WTC11 (cell line): Measurements from ENCODE around the gene USP49. TPM values are rescaled to one million over a fixed set of nuclear protein-coding genes. Genes with fewer than 3 reads are reported as not detected.

Source experiments
- ATAC-seq: fragments of 200-7000 bp; cut with Tn5 transposase; 2 replicates; pipeline ENCODE4 v1.10.0; 2021; ENCODE audit warnings: mild to moderate bottlenecking, moderate library complexity
- CTCF ChIA-PET: fragments of 300-600 bp; sonication (Branson Sonifier 250); formaldehyde crosslinking; loops from one replicate; lab custom pipeline; 2021; ENCODE audit warnings: antibody characterized with exemption; lab: Charles Lee
- POLR2A ChIA-PET: fragments of 350-600 bp; sonication (Branson Sonifier 250); formaldehyde crosslinking; loops from one replicate; lab custom pipeline; 2021; ENCODE audit warnings: antibody characterized with exemption; lab: Charles Lee
- DNase-seq: peaks from one replicate; pipeline ENCODE4 v3.0.0; 2021; ENCODE audit warnings: low spot score
- H3K27ac Mint-ChIP-seq: 2 replicates; pipeline ENCODE4 v1.8.0; 2021; ENCODE audit warnings: mixed read lengths
- H3K27me3 Mint-ChIP-seq: 2 replicates; pipeline ENCODE4 v1.8.0; 2021; ENCODE audit warnings: low read depth, mild to moderate bottlenecking, moderate library complexity, mixed read lengths
- H3K36me3 Mint-ChIP-seq: 2 replicates; pipeline ENCODE4 v1.8.0; 2021; ENCODE audit warnings: mixed read lengths
- H3K4me1 Mint-ChIP-seq: 2 replicates; pipeline ENCODE4 v1.8.0; 2022; ENCODE audit warnings: mixed read lengths
- H3K4me3 Mint-ChIP-seq: 2 replicates; pipeline ENCODE4 v1.8.0; 2021; ENCODE audit warnings: mild to moderate bottlenecking, moderate library complexity, mixed read lengths
- H3K9me3 Mint-ChIP-seq: 2 replicates; pipeline ENCODE4 v1.8.0; 2021; ENCODE audit warnings: mixed read lengths
- CBFB ChIP-seq: sonication (generic); formaldehyde crosslinking; IDR thresholded peaks from 2 replicates; pipeline ENCODE4 v1.8.1; 2022; ENCODE audit warnings: mild to moderate bottlenecking, low read depth, missing genetic modification reagents
- CREB1 ChIP-seq: sonication (generic); formaldehyde crosslinking; IDR thresholded peaks from 2 replicates; pipeline ENCODE4 v1.8.0; 2023; ENCODE audit warnings: mild to moderate bottlenecking, missing genetic modification reagents
- EMX1 ChIP-seq: fragments of 250-450 bp; sonication (Bioruptor Pico); IDR thresholded peaks from 2 replicates; pipeline ENCODE4 v1.8.0; 2021; ENCODE audit warnings: mild to moderate bottlenecking
- ESRRA ChIP-seq: sonication (generic); formaldehyde crosslinking; IDR thresholded peaks from 2 replicates; pipeline ENCODE4 v1.8.1; 2022; ENCODE audit warnings: mild to moderate bottlenecking, missing genetic modification reagents, borderline replicate concordance
- ETV6 ChIP-seq: sonication (generic); formaldehyde crosslinking; IDR thresholded peaks from 2 replicates; pipeline ENCODE4 v1.8.1; 2022; ENCODE audit warnings: mild to moderate bottlenecking, missing genetic modification reagents
- FOXJ3 ChIP-seq: sonication (generic); formaldehyde crosslinking; IDR thresholded peaks from 2 replicates; pipeline ENCODE4 v1.9.0; 2021; ENCODE audit warnings: missing genetic modification reagents, mild to moderate bottlenecking, borderline replicate concordance
- HMGA2 ChIP-seq: fragments of 250-450 bp; sonication (Bioruptor Pico); IDR thresholded peaks from 2 replicates; pipeline ENCODE4 v1.4.0; 2021; ENCODE audit warnings: mild to moderate bottlenecking, moderate library complexity
- IRF2 ChIP-seq: sonication (generic); formaldehyde crosslinking; IDR thresholded peaks from 2 replicates; pipeline ENCODE4 v1.8.0; 2022; ENCODE audit warnings: low read depth, missing genetic modification reagents, borderline replicate concordance
- MYBL2 ChIP-seq: sonication (generic); formaldehyde crosslinking; IDR thresholded peaks from 2 replicates; pipeline ENCODE4 v1.8.1; 2023; ENCODE audit warnings: mild to moderate bottlenecking, moderate library complexity, missing genetic modification reagents
- ZBTB21 ChIP-seq: sonication (generic); formaldehyde crosslinking; IDR thresholded peaks from 2 replicates; pipeline ENCODE4 v1.8.1; 2023; ENCODE audit warnings: mild to moderate bottlenecking, missing genetic modification reagents, borderline replicate concordance
- ZNF232 ChIP-seq: sonication (generic); formaldehyde crosslinking; IDR thresholded peaks from 2 replicates; pipeline ENCODE4 v1.8.0; 2022; ENCODE audit warnings: mild to moderate bottlenecking, missing genetic modification reagents
- ZNF423 ChIP-seq: fragments of 250-450 bp; sonication (Bioruptor Pico); IDR thresholded peaks from 2 replicates; pipeline ENCODE4 v2.1.2; 2022; ENCODE audit warnings: mild to moderate bottlenecking, moderate library complexity
- ZNF512 ChIP-seq: sonication (generic); formaldehyde crosslinking; IDR thresholded peaks from 2 replicates; pipeline ENCODE4 v1.8.1; 2022; ENCODE audit warnings: missing genetic modification reagents, borderline replicate concordance
- total RNA-seq: library from RNA; stranded (reverse); gene quantifications from 3 replicates; pipeline ENCODE4 v1.2.3, GENCODE V29; 2021
- TF ChIP-seq, protein P1 (sequence below): fragments of 250-450 bp; sonication (Bioruptor Pico); IDR thresholded peaks from 2 replicates; pipeline ENCODE4 v1.9.0; 2021; ENCODE audit warnings: moderate library complexity, mild to moderate bottlenecking, inconsistent platforms, borderline replicate concordance
- TF ChIP-seq, protein P2 (sequence below): sonication (generic); formaldehyde crosslinking; IDR thresholded peaks from 2 replicates; pipeline ENCODE4 v1.8.1; 2022; ENCODE audit warnings: low read depth, missing genetic modification reagents, borderline replicate concordance
- TF ChIP-seq, protein P3 (sequence below): sonication (generic); formaldehyde crosslinking; conservative IDR thresholded peaks from 2 replicates; pipeline ENCODE4 v1.8.1; 2022; ENCODE audit warnings: mild to moderate bottlenecking, missing genetic modification reagents
- TF ChIP-seq, protein P4 (sequence below): sonication (generic); formaldehyde crosslinking; IDR thresholded peaks from 2 replicates; pipeline ENCODE4 v1.8.1; 2023; ENCODE audit warnings: mild to moderate bottlenecking, missing genetic modification reagents
- TF ChIP-seq, protein P5 (sequence below): fragments of 250-450 bp; sonication (Bioruptor Pico); IDR thresholded peaks from 2 replicates; pipeline ENCODE4 v1.9.0; 2021; ENCODE audit warnings: mild to moderate bottlenecking, borderline replicate concordance
- TF ChIP-seq, protein P6 (sequence below): sonication (generic); formaldehyde crosslinking; IDR thresholded peaks from 2 replicates; pipeline ENCODE4 v1.8.1; 2022; ENCODE audit warnings: mild to moderate bottlenecking, moderate library complexity, missing genetic modification reagents
- TF ChIP-seq, protein P7 (sequence below): sonication (generic); formaldehyde crosslinking; IDR thresholded peaks from 2 replicates; pipeline ENCODE4 v1.8.0; 2023; ENCODE audit warnings: mild to moderate bottlenecking, missing genetic modification reagents

Gene USP49
- total RNA-seq, 1 experiment from 2014 or later = 18.4 TPM

GRCh38 chr6:41779788-41780550 is 115.2 kb downstream of the USP49 start, which contains the start of gene FRS3 (continued):
- TF ChIP-seq, protein P1, sequence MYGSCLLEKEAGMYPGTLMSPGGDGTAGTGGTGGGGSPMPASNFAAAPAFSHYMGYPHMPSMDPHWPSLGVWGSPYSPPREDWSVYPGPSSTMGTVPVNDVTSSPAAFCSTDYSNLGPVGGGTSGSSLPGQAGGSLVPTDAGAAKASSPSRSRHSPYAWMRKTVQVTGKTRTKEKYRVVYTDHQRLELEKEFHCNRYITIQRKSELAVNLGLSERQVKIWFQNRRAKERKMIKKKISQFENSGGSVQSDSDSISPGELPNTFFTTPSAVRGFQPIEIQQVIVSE (CRISPR knock-in tag) = no peak
- TF ChIP-seq ETV6 (CRISPR knock-in tag) (peak; percentile 51; the same call in 1 of the 2 replicates), ZBTB21 (CRISPR knock-in tag) (no peak), IRF2 (no peak), CBFB (CRISPR knock-in tag) (peak; percentile 74; the same call in 1 of the 2 replicates), FOXJ3 (CRISPR knock-in tag) (no peak), MYBL2 (CRISPR knock-in tag) (no peak), ZNF423 (CRISPR knock-in tag) (no peak), EMX1 (no peak), CREB1 (CRISPR knock-in tag) (no peak), ESRRA (no peak), ZNF512 (no peak), HMGA2 (CRISPR knock-in tag) (no peak)
- TF ChIP-seq, protein P2, sequence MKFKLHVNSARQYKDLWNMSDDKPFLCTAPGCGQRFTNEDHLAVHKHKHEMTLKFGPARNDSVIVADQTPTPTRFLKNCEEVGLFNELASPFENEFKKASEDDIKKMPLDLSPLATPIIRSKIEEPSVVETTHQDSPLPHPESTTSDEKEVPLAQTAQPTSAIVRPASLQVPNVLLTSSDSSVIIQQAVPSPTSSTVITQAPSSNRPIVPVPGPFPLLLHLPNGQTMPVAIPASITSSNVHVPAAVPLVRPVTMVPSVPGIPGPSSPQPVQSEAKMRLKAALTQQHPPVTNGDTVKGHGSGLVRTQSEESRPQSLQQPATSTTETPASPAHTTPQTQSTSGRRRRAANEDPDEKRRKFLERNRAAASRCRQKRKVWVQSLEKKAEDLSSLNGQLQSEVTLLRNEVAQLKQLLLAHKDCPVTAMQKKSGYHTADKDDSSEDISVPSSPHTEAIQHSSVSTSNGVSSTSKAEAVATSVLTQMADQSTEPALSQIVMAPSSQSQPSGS (CRISPR knock-in tag) = no peak
- TF ChIP-seq, protein P3, sequence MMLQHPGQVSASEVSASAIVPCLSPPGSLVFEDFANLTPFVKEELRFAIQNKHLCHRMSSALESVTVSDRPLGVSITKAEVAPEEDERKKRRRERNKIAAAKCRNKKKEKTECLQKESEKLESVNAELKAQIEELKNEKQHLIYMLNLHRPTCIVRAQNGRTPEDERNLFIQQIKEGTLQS (CRISPR knock-in tag) = no peak
- TF ChIP-seq, protein P4, sequence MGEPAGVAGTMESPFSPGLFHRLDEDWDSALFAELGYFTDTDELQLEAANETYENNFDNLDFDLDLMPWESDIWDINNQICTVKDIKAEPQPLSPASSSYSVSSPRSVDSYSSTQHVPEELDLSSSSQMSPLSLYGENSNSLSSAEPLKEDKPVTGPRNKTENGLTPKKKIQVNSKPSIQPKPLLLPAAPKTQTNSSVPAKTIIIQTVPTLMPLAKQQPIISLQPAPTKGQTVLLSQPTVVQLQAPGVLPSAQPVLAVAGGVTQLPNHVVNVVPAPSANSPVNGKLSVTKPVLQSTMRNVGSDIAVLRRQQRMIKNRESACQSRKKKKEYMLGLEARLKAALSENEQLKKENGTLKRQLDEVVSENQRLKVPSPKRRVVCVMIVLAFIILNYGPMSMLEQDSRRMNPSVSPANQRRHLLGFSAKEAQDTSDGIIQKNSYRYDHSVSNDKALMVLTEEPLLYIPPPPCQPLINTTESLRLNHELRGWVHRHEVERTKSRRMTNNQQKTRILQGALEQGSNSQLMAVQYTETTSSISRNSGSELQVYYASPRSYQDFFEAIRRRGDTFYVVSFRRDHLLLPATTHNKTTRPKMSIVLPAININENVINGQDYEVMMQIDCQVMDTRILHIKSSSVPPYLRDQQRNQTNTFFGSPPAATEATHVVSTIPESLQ = no peak

DNA sequence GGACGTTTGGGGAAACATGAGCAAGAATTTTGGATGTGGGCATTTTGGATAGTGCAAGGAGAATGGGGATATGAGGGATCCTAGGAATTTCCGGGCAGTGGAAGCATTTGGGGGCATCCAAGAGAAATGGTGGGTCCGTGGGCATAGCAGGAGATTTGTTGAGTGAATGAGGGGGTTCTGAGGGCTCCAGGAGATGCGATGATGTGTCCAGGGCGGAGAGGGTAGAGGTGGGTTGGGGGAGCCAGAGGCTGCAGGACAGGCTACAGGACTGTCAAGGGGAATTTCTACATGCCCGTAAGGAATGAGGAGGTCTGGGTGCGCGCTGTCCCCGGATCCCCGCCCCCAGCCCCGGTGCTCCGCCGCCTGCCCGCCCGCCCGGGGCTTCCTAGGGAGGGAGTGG is 115.8 kb downstream of the USP49 start:
- H3K4me3 Mint-ChIP-seq = peak overlapping the region; percentile 95
- ChIA-PET CTCF (interaction anchor here (0.6 to 1.0 kb wide), 20 partner anchors 9 to 369 kb away, joined by 3 to 9 read pairs (median 4); partner anchors contain the start of genes BYSL, MED20 and TAF8), POLR2A (no interaction called here)
- no peaks in the 10 kb centered on the region for H3K9me3 Mint-ChIP-seq
- 0 out of 2 replicates have a peak overlapping the region, but pooled peaks have one; percentile 70 for H3K27ac Mint-ChIP-seq
- DNase-seq (no peak), ATAC-seq (peak; percentile 2)
- peaks cover 36% of the 10 kb centered on the region for H3K27me3 Mint-ChIP-seq
- no peaks in the 10 kb centered on the region; the same call in 1 of the 2 replicates for H3K36me3 Mint-ChIP-seq
- peaks cover 18% of the 10 kb centered on the region for H3K4me1 Mint-ChIP-seq
- no peak for TF ChIP-seq ZNF232 (CRISPR knock-in tag)
- TF ChIP-seq, protein P5, sequence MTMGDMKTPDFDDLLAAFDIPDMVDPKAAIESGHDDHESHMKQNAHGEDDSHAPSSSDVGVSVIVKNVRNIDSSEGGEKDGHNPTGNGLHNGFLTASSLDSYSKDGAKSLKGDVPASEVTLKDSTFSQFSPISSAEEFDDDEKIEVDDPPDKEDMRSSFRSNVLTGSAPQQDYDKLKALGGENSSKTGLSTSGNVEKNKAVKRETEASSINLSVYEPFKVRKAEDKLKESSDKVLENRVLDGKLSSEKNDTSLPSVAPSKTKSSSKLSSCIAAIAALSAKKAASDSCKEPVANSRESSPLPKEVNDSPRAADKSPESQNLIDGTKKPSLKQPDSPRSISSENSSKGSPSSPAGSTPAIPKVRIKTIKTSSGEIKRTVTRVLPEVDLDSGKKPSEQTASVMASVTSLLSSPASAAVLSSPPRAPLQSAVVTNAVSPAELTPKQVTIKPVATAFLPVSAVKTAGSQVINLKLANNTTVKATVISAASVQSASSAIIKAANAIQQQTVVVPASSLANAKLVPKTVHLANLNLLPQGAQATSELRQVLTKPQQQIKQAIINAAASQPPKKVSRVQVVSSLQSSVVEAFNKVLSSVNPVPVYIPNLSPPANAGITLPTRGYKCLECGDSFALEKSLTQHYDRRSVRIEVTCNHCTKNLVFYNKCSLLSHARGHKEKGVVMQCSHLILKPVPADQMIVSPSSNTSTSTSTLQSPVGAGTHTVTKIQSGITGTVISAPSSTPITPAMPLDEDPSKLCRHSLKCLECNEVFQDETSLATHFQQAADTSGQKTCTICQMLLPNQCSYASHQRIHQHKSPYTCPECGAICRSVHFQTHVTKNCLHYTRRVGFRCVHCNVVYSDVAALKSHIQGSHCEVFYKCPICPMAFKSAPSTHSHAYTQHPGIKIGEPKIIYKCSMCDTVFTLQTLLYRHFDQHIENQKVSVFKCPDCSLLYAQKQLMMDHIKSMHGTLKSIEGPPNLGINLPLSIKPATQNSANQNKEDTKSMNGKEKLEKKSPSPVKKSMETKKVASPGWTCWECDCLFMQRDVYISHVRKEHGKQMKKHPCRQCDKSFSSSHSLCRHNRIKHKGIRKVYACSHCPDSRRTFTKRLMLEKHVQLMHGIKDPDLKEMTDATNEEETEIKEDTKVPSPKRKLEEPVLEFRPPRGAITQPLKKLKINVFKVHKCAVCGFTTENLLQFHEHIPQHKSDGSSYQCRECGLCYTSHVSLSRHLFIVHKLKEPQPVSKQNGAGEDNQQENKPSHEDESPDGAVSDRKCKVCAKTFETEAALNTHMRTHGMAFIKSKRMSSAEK = no peak
- TF ChIP-seq, protein P6, sequence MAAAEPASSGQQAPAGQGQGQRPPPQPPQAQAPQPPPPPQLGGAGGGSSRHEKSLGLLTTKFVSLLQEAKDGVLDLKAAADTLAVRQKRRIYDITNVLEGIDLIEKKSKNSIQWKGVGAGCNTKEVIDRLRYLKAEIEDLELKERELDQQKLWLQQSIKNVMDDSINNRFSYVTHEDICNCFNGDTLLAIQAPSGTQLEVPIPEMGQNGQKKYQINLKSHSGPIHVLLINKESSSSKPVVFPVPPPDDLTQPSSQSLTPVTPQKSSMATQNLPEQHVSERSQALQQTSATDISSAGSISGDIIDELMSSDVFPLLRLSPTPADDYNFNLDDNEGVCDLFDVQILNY (CRISPR knock-in tag) = no peak
- TF ChIP-seq, protein P7, sequence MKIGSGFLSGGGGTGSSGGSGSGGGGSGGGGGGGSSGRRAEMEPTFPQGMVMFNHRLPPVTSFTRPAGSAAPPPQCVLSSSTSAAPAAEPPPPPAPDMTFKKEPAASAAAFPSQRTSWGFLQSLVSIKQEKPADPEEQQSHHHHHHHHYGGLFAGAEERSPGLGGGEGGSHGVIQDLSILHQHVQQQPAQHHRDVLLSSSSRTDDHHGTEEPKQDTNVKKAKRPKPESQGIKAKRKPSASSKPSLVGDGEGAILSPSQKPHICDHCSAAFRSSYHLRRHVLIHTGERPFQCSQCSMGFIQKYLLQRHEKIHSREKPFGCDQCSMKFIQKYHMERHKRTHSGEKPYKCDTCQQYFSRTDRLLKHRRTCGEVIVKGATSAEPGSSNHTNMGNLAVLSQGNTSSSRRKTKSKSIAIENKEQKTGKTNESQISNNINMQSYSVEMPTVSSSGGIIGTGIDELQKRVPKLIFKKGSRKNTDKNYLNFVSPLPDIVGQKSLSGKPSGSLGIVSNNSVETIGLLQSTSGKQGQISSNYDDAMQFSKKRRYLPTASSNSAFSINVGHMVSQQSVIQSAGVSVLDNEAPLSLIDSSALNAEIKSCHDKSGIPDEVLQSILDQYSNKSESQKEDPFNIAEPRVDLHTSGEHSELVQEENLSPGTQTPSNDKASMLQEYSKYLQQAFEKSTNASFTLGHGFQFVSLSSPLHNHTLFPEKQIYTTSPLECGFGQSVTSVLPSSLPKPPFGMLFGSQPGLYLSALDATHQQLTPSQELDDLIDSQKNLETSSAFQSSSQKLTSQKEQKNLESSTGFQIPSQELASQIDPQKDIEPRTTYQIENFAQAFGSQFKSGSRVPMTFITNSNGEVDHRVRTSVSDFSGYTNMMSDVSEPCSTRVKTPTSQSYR (CRISPR knock-in tag) = no peak
